IPS-20b (cell line): ENCODE data around the gene CADM1.

ENCODE experiments used
- H3K27ac ChIP-seq: one replicate; pipeline ENCODE4 v1.5.1; 2013; ENCODE audit warnings: low read length
- H3K27me3 ChIP-seq: 2 replicates; pipeline ENCODE4 v1.6.1; 2013; ENCODE audit warnings: mild to moderate bottlenecking, low read length, inconsistent platforms; ENCODE audit not compliant: insufficient read depth
- H3K36me3 ChIP-seq: 2 replicates; pipeline ENCODE4 v1.6.1; 2013; ENCODE audit warnings: low read depth, mild to moderate bottlenecking, inconsistent platforms, low read length, moderate library complexity; ENCODE audit not compliant: insufficient read depth
- H3K4me1 ChIP-seq: 2 replicates; pipeline ENCODE4 v1.6.1; 2013; ENCODE audit warnings: mild to moderate bottlenecking, control low read depth, inconsistent platforms, low read length, moderate library complexity; ENCODE audit not compliant: insufficient read depth
- H3K4me3 ChIP-seq: 2 replicates; pipeline ENCODE4 v1.5.1; 2013; ENCODE audit warnings: mild to moderate bottlenecking, low read length, inconsistent platforms
- H3K9ac ChIP-seq: 2 replicates; pipeline ENCODE4 v1.6.1; 2013; ENCODE audit warnings: low read depth, mild to moderate bottlenecking, inconsistent platforms, low read length, moderate library complexity
- H3K9me3 ChIP-seq: 2 replicates; pipeline ENCODE4 v1.6.1; 2013; ENCODE audit warnings: mild to moderate bottlenecking, low read depth, low read length, inconsistent platforms; ENCODE audit not compliant: insufficient read depth

The CADM1 gene

DNA sequence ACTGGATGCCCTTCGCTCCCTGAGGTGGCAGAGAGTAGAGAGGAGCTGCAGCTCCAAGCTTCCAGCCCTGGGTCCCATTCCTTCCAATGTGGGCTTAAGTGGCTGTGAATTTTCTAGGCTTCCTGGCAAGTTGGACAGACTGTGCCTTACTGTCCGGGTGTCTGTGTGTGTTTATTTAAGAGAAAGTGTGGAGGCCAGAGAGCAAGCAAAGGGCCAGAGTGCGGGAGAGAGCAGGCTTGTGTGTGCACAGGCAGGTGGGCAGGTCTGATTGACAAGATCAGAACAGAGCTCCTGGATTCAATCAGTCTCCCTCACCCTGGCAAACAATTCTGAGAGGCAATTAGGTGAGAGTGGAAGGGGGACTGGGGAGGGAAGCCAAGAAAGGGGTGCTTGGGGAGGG, 347.0 kb downstream of the CADM1 start:
- H3K36me3 ChIP-seq = no peaks in the 10 kb centered on the region
- no peak overlapping the region for H3K27ac ChIP-seq
- H3K27me3 ChIP-seq = no peaks in the 10 kb centered on the region
- no peak overlapping the region for H3K4me3 ChIP-seq
- H3K9me3 ChIP-seq = no peaks in the 10 kb centered on the region; the same call in 1 of the 2 replicates
- H3K9ac ChIP-seq = no peak overlapping the region
- peaks cover 6% of the 10 kb centered on the region for H3K4me1 ChIP-seq

DNA sequence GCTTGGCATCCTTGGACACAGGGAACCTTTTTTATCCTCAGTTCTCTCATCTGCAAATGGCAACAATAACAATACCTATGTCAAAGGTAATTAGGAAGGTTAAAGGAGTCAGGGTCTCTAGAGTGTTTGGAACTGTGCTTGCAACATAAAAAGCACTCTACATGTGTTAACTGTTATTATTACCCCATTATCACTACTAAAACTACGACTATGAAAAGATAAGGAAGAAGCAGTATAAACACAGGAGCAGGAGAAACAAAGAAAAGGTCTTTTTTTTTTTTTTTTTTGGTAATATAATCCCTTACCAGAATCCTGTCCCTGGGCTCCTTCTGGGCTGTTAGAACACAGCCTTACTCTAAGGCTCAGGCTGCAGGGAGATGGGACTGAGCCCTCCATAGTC, 348.2 kb downstream of the CADM1 start:
- Histone ChIP-seq H3K27ac (no peak overlapping the region), H3K4me3 (no peak overlapping the region)

DNA sequence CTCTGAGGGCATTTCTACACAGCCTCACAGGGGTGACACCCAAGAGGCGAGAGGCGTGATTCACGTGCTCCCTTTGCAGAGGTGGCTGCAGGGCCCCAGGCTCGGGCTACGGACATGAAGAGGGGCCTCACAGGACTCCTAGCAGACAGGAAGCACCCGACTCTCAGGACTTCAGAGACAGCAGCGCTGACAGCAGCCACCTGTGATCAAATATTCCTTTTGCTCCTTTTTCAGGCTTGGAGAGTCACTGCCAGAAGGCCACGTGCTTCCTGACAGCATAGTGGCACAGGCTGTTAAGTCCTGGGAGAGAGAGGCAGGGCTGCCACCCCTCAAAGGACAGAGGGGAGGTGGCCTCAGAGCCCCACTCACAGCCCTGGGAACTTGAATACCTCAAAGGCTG, 348.9 kb downstream of the CADM1 start:
- Histone ChIP-seq H3K27me3 (no peaks in the 10 kb centered on the region), H3K9me3 (no peaks in the 10 kb centered on the region; the same call in 1 of the 2 replicates), H3K9ac (no peak overlapping the region), H3K27ac (no peak overlapping the region), H3K4me3 (no peak overlapping the region), H3K36me3 (no peaks in the 10 kb centered on the region), H3K4me1 (no peaks in the 10 kb centered on the region)

More for the DNA sequence above, 348.2 kb downstream of the CADM1 start:
- H3K36me3 ChIP-seq = no peaks in the 10 kb centered on the region
- no peak overlapping the region for H3K9ac ChIP-seq
- H3K27me3 ChIP-seq = no peaks in the 10 kb centered on the region
- no peaks in the 10 kb centered on the region; the same call in 1 of the 2 replicates for H3K9me3 ChIP-seq
- H3K4me1 ChIP-seq = no peaks in the 10 kb centered on the region

DNA sequence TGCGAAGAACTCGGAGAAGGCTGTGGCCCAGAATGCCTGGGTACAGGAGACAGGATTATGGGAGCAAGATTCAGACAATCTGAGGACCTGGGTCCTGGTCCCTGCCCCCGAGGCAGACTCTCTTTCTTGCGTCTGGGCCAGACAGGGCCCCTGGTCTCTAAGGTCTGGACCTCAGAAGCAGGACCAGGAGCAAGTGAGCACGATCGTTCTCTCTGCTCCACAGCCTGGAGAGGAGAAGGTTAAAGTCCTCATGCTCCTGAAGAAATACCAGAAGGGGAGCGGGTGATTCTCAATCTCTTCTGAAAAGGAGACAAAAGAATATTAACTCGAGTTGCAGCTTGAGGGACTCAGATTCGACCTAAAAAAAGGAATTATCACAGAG, 349.9 kb downstream of the CADM1 start:
- no peak overlapping the region for H3K4me3 ChIP-seq
- H3K9me3 ChIP-seq = no peaks in the 10 kb centered on the region; the same call in 1 of the 2 replicates
- H3K36me3 ChIP-seq = no peaks in the 10 kb centered on the region
- no peaks in the 10 kb centered on the region for H3K27me3 ChIP-seq
- no peak overlapping the region for H3K9ac ChIP-seq
- H3K27ac ChIP-seq = no peak overlapping the region
- H3K4me1 ChIP-seq = no peaks in the 10 kb centered on the region

DNA sequence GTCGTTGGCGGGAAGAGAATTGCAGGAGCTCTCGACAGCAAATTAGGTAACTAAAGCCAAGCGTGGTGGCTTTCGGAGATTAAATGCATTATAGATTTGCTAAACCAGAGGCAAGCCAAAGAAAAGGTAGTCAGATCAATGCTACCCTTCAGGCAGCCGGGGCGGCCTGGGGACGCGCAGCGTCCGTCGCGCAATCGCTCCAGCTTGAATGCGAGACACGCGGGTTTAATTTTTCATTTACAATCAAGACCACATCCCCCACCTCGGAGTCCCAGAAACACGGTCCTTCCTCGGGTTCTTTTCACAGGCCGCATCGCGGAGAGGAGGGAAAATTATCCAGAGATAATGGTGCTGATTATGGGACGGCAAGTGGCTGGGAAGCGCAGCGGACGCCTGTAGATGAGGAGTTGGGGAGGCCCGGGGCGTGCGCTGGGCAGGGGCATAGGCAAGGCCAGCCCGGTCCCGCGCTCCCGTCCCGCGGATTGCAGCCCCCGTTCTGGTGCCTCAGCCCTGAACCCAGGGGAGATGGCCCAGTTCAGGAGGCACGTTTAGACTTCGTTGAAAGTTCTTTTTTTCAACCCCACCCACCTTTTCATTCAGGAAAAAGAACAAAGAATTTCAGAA, 350.4 kb downstream of the CADM1 start:
- Histone ChIP-seq H3K27ac (no peak overlapping the region), H3K27me3 (no peaks in the 10 kb centered on the region), H3K36me3 (no peaks in the 10 kb centered on the region), H3K9ac (no peak overlapping the region), H3K4me1 (no peaks in the 10 kb centered on the region), H3K9me3 (no peaks in the 10 kb centered on the region; the same call in 1 of the 2 replicates), H3K4me3 (no peak overlapping the region)

DNA sequence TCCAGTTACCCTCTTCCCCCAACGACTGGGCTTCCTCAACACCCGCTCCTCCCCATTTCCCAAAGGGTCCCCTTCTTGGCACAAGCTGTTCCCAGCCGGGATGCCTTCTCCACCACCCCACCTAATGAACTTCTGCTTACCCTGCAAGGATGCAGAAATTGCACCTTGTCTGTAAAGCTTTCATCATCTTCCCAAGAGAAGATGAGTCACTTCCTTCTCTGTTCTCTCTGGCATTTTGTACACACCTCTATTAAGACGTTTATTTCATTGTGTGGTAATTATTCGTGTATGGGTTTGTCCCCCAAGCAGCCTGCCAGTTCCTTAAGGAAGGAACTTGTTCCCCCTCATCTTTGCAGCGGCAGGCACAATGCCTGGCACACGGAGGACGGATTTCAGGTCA, 351.1 kb downstream of the CADM1 start:
- Histone ChIP-seq H3K9ac (no peak overlapping the region), H3K27ac (no peak overlapping the region), H3K4me1 (no peaks in the 10 kb centered on the region), H3K9me3 (no peaks in the 10 kb centered on the region; the same call in 1 of the 2 replicates), H3K4me3 (no peak overlapping the region), H3K36me3 (no peaks in the 10 kb centered on the region), H3K27me3 (no peaks in the 10 kb centered on the region)

DNA sequence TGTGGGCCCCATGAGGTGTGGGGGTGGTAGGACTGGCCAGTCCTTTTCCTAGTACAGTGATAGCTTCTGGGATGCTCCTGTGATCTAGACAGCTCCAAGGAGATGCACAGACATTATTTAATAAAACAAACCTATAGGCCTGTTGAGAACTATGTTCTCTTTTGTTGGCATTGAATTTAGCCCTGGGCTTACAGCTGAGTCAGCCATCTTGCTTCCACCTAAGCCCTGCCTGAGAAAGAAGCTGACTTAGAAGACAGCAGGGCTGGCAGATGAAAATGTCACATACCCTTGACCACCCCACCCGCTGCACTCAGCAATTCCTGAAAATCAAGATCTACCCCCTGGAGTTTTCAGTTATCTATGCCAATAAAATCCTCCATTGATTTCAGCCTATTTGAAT, 353.2 kb downstream of the CADM1 start:
- Histone ChIP-seq H3K4me1 (no peaks in the 10 kb centered on the region), H3K27ac (no peak overlapping the region), H3K36me3 (no peaks in the 10 kb centered on the region), H3K4me3 (no peak overlapping the region), H3K9me3 (no peaks in the 10 kb centered on the region; the same call in 1 of the 2 replicates), H3K9ac (no peak overlapping the region), H3K27me3 (no peaks in the 10 kb centered on the region)

DNA sequence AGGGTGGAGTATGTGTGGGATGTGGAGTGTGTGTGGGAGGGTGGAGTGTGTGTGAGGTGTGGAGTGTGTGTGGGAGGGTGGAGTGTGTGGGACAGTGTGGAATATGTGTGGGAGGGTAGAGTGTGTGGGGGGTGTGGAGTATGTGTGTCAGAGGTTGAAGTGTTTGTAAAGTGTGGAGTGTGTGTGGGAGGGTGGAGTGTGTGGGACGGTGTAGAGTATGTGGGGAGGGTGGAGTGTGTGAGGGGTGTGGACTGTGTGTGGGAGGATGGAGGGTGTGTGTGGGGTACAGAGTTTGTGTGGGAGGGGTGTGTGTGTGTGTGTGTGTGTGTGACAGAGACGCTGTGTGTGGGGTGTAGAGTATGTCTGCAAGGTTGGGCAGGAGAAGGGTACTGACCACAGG, 355.5 kb downstream of the CADM1 start:
- Histone ChIP-seq H3K27me3 (no peaks in the 10 kb centered on the region), H3K9ac (no peak overlapping the region), H3K9me3 (no peaks in the 10 kb centered on the region), H3K4me3 (no peak overlapping the region), H3K36me3 (no peaks in the 10 kb centered on the region), H3K27ac (no peak overlapping the region), H3K4me1 (no peaks in the 10 kb centered on the region)

DNA sequence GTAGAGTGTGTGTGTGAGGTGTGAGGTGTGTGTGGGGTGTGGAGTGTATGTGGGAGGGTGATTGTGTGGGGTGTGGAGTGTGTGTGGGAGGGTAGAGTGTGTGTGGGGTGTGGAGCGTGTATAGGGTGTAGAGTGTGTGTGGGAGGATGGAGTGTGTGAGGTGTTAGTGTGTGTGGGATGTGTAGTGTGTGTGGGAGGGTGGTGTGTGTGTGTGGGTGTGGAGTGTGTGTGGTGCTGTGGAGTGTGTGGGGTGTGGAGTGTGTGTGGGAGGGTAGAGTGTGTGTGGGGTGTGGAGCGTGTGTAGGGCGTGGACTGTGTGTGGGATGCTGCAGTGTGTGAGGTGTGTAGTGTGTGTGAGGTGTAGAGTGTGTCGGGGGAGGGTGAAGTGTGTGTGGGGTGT, 356.1 kb downstream of the CADM1 start:
- no peak overlapping the region for H3K4me3 ChIP-seq
- no peak overlapping the region for H3K27ac ChIP-seq
- H3K9ac ChIP-seq = no peak overlapping the region
- H3K36me3 ChIP-seq = no peaks in the 10 kb centered on the region
- no peaks in the 10 kb centered on the region for H3K4me1 ChIP-seq
- no peaks in the 10 kb centered on the region for H3K27me3 ChIP-seq
- no peaks in the 10 kb centered on the region for H3K9me3 ChIP-seq

DNA sequence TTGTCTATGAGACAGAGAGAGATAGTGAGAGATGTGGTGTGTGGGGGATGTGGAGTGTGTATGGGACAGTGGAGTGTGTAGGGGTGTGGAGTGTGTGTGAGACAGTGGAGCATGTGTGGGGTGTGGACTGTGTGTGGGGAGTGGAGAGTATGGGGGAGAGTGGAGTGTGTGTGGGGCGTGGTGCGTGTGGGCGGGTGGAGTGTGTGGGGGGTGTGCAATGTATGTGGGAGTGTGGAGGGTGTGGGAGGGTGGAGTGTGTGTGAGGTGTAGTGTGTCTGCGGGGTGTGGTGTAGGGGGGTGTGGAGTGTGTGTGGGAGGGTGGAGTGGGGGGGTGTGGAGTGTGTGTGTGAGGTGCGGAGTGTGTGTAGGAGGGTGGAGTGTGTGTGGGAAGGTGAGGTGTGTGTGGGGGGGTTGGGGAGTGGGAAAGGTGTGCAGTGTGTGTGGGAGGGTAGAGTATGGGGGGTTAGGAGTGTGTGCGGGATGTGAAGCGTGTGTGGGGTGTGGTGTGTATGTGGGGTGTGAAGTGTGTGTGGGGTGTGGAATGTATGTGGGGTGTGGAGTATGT, 356.9 kb downstream of the CADM1 start:
- H3K4me3 ChIP-seq = no peak overlapping the region
- H3K27ac ChIP-seq = no peak overlapping the region
- no peaks in the 10 kb centered on the region for H3K4me1 ChIP-seq
- H3K9ac ChIP-seq = no peak overlapping the region
- no peaks in the 10 kb centered on the region for H3K9me3 ChIP-seq
- H3K36me3 ChIP-seq = no peaks in the 10 kb centered on the region
- no peaks in the 10 kb centered on the region for H3K27me3 ChIP-seq

DNA sequence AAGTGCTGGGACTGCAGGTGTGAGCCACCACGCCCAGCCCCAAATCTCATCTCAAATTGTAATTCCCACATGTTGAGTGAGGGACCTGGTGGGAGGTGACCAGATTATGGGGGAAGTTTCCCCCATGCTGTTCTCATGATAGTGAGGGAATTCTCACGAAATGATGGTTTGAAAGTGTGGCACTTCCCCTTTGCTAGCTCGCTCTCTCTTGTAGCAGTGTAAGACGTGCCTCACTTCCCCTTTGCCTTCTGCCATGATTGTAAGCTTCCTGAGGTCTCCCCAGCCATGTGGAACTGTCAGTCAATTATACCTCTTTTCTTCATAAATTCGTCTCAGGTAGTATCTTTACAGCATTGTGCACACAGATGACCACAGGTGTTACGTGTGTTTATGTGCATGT, 357.8 kb downstream of the CADM1 start:
- Histone ChIP-seq H3K9ac (no peak overlapping the region), H3K9me3 (no peaks in the 10 kb centered on the region), H3K27me3 (no peaks in the 10 kb centered on the region), H3K36me3 (no peaks in the 10 kb centered on the region), H3K4me3 (no peak overlapping the region), H3K4me1 (no peaks in the 10 kb centered on the region), H3K27ac (no peak overlapping the region)

DNA sequence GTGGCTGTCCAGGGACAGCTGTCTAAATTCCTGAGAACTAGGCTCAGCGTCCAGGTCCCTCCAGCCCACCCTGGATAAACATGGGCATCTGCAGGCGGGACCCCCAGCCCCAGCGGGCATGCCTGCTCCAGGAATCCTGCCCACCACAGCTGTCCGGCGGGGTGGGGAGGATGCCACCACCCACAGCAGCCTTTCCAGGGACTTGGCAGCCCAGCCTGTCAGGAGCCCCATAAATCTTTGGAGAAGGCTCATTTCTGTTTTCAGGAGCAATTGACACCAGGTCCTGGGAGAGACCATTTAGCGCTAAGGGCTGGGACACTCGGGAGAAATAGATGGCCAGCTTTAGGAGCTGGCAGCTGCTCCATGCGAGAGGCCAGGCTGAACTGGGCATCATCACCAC, 358.9 kb downstream of the CADM1 start:
- Histone ChIP-seq H3K36me3 (no peaks in the 10 kb centered on the region), H3K4me3 (no peak overlapping the region), H3K9ac (no peak overlapping the region), H3K9me3 (no peaks in the 10 kb centered on the region), H3K4me1 (no peaks in the 10 kb centered on the region), H3K27ac (no peak overlapping the region), H3K27me3 (no peaks in the 10 kb centered on the region)
